ENCODE data around the gene IER2.
"Not testable (repeated sequence)": the region's sequence is repeated elsewhere in the genome, so short reads cannot be mapped to it uniquely, and the experiment has no call there.

The IER2 gene

DNA sequence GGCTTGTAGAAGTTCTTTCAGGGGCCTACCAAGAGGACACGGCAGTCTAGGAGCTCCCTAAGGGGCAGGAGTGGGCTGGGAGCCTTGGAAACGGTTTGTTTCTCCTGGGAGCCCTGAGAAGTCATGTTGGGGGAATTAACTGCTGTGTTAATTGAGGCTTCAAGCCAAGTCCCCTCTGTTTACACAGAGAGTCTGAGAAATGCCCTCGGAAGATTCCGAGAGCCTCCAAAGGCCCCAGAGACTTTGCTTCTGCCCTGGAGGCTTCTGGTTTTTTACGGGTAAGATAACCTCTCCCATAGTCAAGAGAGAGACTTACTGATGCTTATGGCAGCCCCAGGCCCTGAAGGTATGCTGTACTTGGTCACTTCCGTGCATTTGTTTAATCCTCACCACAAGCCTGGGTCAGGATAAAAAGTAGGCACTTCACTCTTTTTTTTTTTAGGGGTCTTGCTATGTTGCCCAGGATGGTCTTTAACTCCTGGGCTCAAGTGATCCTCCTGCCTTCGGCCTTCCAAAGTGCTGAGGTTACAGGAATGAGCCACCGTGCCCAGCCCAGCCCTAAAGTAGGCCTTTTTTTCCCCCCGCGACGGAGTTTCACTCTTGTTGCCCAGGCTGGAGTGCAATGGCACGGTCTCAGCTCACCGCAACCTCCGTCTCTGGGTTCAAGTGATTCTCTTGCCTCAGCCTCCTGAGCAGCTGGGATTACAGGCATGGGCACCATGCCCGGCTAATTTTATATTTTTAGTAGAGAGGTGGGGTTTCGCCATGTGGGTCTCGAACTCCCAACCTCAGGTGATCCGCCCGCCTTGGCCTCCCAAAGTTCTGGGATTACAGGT, 15.2 kb downstream of the IER2 start:
- DNase-seq: no peak

DNA sequence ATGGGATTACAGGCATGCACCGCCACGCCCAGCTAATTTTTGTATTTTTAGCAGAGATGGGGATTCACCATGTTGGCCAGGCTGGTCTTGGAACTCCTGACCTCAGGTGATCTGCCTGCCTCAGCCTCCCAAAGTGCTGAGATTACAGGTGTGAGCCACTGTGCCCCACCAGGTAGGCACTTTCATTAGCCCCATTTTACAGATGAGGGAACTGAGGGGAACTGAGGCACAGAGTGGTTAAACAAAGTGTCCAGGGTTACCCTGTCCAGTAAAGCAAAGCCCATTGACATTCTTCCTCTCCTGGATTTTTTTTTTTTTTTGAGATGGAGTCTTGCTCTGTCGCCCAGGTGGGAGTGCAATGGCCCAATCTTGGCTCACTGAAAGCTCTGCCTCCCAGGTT, 15.9 kb downstream of the IER2 start:
- not testable (repeated sequence) for DNase-seq

DNA sequence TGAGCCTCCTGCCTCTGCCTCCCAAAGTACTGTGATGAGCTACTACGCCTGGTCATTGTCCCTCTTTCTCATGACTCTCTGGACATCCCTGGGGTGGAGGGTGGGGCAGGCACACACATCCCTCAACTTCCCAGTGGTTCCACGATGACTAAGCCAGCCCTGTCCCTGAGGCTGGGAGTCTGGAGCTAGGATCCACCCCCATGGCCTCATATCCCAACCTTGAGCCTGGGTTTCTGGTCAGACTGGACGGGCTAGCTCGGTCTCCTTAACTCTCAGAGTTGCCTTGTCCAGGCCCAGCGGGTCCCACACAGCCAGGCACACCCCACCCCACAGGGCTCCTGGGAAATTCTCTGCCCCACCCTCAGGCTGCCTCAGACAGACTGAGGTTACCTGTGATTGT, 19.6 kb downstream of the IER2 start:
- DNase-seq: no peak

DNA sequence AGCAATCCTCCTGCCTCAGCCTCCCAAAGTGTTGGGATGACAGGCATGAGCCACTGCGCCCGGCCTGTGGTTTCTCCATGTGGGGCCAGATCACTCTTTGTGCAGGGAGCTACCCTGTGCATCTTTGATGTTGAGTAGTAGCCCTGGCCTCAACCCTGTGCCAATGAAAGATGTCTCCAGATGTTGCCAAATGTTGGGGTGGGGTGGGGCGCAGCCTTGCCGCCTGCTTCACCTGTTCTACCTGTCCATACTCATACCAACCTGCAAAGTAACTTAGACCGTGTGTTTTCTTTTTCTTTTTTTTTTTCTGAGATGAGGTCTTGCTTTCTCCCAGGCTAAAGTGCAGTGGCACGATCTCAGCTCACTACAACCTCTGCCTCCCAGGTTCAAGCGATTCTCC, 20.9 kb downstream of the IER2 start:
- DNase-seq: no peak

DNA sequence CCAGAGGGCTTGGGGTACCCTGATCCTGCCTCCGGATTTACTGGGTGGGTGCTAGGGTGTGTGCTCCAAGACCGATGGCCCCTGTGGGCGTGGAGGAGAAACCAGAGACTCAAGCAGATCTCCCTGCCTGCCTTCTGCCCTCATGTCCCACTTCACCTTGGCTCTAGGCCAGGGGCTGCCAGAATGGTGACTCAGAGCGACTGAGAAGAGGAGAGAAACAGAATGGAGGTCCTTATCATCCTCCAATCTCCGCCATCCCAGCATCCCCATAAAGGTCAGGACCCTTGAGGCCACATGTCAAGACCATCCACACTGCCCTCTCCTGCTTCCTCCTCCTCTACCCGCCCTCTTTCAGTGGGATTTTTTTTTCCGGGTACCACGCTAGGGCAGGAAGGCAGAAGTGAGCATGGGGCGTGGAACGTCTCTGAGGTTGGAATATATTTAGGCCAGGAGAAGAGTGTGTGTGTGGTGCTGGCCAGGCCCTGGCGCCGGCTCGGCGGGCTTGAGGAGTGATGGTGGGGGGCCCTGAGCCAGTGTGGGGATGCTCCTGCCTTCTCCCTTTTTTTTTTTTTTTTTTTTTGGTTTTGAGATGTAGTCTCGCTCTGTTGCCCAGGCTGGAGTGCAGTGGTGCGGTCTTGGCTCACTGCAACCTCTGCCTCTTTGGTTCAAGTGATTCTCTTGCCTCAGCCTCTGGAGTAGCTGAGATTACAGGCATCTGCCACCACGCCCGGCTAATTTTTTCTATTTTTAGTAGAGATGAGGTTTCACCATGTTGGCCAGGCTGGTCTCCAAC, 22.3 kb downstream of the IER2 start:
- no peak for DNase-seq

DNA sequence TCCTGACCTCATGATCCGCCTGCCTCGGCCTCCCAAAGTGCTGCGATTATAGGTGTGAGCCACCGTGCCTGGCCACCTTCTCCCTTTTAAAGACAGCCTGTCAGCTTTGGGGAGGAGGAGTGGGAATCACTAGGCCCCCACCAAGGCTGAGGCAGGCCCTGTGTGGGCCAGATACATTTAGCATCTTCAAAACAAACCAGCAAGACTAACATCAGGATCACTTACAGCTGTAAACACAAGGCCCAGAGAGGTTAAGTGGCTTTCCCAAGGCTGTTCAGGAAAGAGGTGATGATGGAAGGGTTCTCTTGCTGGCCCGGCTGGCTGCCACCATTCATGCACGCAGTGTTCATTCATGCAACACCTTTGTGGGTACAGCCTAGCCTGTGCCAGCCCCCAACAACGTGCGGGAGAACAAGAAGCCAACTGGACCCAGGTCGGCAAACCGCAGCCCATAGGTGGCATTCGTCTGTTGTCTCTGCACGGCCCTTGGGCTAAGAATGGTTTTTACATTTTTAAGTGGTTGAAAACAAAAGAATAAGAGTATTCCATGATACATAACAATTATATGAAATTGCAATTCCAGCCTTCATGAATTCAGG, 23.0 kb downstream of the IER2 start:
- no peak for DNase-seq

DNA sequence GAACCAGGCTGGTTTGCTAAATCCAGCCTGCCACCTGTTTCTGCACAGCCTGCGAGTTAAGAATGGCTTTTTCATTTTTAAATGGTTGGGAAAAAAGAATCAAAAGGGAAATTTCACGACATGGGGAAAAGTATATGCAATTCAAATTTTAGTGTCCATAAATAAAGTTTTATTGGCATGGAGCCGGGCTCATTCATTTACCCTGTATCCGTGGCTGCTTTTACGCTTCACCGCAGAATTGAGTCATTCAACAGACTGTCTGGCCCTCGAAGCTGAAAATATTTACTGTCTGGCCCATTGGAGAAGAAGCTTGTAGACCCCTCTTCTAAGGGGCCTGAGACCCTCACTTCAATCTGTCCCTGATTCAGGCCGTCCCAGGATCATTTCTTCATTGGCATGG, 26.1 kb downstream of the IER2 start:
- no peak for DNase-seq

DNA sequence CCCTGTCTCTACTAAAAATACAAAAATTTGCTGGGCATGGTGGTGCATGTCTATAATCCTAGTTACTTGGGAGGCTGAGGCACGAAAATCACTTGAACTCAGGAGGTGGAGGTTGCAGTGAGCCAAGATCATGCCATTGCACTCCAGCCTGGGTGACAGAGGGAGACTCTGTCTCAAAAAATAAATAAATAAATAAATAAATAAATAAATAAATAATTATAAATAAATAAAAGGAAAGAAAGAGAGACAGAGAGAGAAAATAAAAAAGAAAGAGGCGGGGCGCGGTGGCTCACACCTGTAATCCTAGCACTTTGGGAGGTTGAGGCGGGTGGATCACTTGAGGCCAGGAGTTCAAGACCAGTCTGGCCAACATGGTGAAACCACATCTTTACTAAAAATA, 27.4 kb downstream of the IER2 start:
- not testable (repeated sequence) for DNase-seq

DNA sequence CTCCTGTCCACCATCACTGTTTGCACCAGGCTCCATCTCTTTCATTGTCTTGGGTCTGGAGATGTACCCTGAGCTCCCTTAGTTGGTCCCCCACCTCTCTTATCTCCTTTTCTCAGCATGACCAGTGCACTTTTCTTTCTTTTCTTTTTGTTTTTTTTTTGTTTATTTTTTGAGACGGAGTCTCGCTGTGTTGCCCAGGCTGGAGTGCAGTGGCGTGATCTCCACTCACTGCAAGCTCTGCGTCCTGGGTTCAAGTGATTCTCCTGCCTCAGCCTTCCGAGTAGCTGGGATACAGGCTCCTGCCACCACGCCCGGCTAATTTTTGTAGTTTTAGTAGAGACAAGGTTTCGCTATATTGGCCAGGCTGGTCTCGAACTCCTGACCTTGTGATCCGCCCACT, 28.1 kb downstream of the IER2 start:
- DNase-seq: not testable (repeated sequence)

DNA sequence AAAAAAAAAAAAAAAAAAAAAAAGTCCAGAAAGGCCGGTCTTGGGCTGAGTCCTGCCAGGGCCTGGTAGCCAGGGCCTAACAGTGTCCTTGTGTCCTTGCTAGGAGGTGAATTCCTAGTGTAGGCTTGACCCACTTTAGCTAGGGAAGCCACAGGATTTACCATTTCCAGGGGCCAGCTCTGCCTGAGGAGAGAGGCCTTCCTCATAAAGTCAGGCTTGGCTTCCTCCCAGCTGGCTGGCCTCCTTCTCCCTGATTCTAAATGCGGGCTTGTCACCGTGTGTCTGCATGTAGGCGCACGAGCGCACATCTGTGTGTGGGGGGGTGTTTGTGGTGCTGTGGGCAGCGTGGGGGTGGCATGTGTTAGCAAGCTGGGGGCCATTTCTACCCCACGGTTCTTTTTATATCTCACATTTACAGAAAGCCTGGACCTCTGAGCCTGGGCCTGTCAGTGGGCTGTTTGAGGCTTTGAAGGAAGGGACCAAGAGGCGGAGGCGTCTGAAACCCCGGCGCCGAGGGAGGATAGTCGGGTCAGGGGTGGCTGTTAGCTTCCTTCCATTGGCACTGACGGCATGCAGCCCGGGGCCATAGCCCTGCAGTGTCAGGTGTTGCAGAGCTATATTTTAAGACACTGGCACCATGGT, 31.7 kb downstream of the IER2 start:
- no peak for DNase-seq

DNA sequence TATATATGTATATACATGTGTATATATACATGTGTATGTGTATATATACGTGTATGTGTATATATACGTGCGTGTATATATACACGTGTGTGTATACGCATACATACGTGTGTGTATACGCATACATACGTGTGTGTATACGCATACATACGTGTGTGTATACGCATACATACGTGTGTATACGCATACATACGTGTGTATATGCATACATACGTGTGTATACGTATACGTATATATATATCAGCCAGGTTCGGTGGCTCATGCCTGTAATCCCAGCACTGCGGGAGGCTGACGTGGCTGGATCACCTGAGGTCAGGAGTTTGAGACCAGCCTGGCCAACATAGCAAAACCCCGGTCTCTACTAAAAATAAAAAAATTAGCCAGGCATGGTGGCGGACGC, 34.7 kb downstream of the IER2 start:
- not testable (repeated sequence) for DNase-seq

DNA sequence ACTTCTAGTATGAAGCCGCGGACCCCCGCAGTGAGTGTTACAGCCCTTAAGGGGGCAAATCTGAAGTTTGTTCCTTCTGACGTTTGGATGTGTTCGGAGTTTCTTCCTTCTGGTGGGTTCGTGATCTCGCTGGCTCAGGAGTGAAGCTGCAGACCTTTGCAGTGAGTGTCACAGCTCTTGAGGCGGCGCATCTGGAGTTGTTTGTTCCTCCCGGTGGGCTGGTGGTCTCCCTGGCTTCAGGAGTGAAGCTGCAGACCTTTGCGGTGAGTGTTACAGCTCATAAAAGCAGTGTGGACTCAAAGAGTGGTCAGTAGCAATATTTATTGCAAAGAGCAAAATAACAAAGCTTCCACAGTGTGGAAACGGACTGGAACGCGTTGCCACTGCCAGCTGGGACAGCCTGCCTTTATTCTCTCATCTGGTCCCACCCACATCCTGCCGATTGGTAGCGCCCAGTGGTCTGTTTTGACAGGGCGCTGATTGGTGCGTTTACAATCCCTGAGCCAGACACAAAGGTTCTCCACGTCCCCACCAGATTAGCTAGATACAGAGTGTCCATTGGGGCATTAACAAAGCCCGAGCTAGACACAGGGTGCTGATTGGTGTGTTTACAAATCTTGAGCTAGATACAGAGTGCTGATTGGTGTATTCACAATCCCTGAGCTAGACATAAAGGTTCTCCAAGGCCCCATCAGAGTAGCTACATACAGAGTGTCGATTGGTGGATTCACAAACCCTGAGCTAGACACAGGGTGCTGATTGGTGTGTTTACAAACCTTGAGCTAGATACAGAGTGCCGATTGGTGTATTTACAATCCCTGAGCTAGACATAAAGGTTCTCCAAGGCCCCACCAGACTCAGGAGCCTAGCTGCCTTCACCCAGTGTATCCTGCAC, 35.8 kb downstream of the IER2 start:
- DNase-seq: not testable (repeated sequence)

DNA sequence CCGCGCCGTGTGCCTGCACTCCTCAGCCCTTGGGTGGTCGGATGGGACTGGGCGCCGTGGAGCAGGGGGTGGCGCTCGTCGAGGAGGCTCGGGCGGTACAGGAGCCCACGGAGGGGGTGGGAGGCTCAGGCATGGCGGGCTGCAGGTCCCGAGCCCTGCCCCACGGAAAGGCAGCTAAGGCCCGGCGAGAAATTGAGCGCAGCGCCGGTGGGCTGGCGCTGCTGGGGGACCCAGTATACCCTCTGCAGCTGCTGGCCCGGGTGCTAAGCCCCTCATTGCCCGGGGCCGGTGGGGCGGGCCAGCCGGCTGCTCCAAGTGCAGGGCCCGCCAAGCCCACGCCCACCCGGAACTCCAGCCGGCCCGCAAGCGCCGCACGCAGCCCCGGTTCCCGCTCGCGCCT, 36.5 kb downstream of the IER2 start:
- not testable (repeated sequence) for DNase-seq

DNA sequence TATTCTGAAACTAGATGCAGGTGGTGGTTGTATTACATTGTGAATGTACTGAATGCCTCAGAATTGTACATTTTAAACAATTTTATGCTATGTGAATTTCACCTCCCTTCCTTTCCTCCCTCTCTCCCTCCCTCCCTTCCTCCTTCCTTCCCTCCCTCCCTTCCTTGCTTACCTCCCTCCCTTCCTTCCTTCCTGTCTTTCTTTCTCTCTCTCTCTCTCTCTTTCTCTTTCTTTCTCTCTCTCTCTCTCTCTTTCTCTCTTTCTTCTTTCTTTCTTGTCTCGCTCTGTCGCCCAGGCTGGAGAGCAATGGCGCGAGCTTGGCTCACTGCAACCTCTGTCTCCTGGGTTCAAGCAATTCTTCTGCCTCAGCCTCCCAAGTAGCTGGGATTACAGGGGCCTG, 37.2 kb downstream of the IER2 start:
- no peak for DNase-seq

DNA sequence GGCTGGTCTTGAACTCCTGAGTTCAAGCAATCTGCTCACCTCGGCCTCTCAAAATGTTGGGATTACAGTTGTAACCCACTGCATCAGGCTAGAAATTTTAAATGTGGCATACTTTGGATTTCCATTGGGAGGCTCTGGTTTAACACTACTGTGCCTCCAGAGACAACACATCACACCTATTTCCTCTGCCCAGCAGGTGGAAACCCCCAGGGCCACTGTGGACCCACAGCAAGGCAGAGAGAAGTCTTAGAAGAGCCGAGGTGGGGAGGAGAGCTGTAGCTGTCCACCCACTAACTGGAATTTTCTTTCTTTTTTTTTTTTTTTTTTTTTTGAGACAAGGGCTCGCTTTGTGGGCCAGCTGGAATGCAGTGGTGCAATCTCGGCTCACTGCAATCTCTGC, 39.4 kb downstream of the IER2 start:
- DNase-seq: no peak

DNA sequence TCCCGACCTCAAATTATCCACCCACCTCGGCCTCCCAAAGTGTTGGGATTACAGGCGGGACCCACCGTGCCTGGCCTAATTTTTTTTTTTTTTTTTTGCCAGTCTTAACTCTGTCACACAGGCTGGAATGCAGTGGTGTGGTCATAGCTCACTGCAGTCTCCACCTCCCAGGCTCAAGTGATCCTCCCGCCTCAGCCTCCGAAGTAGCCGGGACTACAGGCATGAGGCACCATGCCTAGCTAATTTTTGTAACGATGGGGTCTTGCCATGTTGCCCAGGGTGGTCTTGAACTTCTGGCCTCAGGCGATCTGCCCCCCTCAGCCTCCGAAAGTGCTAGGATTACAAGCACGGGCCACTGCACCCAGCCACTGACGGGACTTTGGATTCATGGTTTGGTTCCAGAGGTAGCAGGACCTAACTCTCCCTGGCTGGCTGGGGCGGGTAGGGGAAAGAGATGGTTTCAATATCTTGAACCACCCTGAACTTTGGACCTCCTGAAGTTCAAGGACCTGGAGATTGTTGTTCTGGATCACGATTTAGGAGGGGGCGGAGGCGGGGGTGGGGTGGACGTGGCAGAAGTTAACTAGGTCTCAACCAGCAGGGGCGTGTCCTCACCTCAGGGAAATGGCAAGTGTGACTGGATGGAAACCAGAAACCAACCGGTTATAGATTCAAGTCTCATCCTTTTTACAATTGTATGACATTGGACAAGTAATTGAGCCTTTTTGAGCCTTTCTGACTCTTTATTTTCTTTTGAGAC, 40.8 kb downstream of the IER2 start:
- no peak for DNase-seq

DNA sequence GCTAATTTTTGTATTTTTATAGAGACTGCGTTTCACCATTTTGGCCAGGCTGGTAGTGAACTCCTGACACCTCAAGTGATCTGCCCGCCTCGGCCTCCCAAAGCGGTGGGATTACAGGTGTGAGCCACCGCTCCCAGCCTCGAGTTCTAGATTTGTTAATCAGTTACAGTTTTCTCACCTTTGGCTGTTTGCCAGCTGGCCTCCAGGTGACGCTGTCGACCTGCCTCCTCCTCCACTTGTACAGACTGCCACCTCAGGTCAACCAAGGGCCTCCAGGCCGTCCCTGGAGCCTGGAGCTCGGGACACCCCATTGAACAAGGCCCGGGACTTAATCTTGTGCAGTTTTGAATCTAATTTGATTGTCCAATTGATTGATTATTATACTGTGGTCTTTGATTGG, 45.5 kb downstream of the IER2 start:
- no peak for DNase-seq

DNA sequence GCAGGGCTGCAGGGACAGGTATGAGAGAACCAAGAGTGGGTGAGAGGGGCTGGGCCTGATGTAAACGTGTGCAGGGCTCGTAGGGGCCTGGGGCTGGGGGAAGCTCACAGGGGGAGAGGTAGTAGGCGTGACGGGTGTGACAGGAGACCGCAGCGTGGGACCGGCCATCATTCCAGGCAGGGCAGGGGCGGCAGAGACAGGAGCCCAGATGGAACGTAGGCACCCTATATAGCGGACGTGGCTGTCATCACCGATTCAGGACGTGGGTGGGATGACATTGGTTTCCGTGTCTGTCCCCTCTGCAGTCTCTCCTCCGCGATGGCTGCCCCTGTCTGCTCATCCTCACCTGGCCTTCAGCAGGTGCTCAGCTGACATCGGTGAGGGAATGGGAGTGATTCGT, 48.4 kb downstream of the IER2 start:
- no peak for DNase-seq

DNA sequence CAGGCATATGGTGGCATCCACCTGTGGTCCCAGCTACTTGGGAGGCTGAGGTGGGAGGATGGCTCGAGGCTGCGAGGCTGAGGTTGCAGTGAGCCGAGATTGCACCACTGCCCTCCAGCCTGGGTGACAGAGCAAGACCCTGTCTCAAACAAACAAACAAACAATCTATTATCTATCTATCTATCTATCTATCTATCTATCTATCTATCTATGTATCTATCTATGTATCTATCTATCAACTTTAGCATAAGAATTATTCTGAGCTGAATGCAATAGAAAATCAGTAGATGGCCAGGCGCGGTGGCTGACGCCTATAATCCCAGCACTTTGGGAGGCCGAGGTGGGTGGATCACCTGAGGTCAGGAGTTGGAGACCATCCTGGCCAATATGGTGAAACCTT, 51.9 kb downstream of the IER2 start:
- not testable (repeated sequence) for DNase-seq

All from NCI-H2081 treated with DMSO at 0.1 percent for 48 hours (cell line).